Liver (tissue), 9 donors: Measurements from ENCODE around the gene NT5C2. TPM values are rescaled to one million over a fixed set of nuclear protein-coding genes. Genes with fewer than 3 reads are reported as not detected.

Source experiments
- DNase-seq: peaks from one replicate; pipeline ENCODE4 v3.0.0-alpha.2; 2017; ENCODE audit warnings: low spot score
- H3K27ac ChIP-seq, 2 donors: one replicate each; pipeline ENCODE4 v1.7.0; 2013; ENCODE audit warnings: inconsistent platforms in 2 of 2, low read length in 2 of 2, control low read depth in 1 of 2, low read depth in 1 of 2, mild to moderate bottlenecking in 1 of 2
- H3K27me3 ChIP-seq, 4 donors: one replicate each; pipeline versions ENCODE4 v1.6.1 to v1.7.0; 2013; ENCODE audit warnings: low read length in 3 of 4, inconsistent platforms in 1 of 4, mild to moderate bottlenecking in 1 of 4, moderate library complexity in 1 of 4; ENCODE audit not compliant: control insufficient read depth in 4 of 4, insufficient read depth in 4 of 4
- H3K36me3 ChIP-seq, 4 donors: one replicate each; pipeline versions ENCODE4 v1.6.1 to v1.7.0; 2013; ENCODE audit warnings: low read length in 3 of 4, mild to moderate bottlenecking in 3 of 4, low read depth in 1 of 4, moderate library complexity in 1 of 4; ENCODE audit not compliant: control insufficient read depth in 4 of 4, insufficient read depth in 3 of 4
- H3K4me1 ChIP-seq, 4 donors: one replicate each; pipeline versions ENCODE4 v1.6.1 to v1.7.0; 2013; ENCODE audit warnings: low read length in 3 of 4, mild to moderate bottlenecking in 3 of 4, moderate library complexity in 1 of 4; ENCODE audit not compliant: control insufficient read depth in 4 of 4, insufficient read depth in 4 of 4
- H3K4me3 ChIP-seq, 3 donors: one replicate each; pipeline versions ENCODE4 v1.6.1 to v1.7.0; 2013; ENCODE audit warnings: low read length in 3 of 3, control low read depth in 1 of 3, low read depth in 1 of 3, mild to moderate bottlenecking in 1 of 3
- H3K9ac ChIP-seq, 2 donors: one replicate each; pipeline ENCODE4 v1.7.0; 2013; ENCODE audit warnings: low read length in 2 of 2, mild to moderate bottlenecking in 2 of 2, moderate library complexity in 2 of 2, control low read depth in 1 of 2, low read depth in 1 of 2
- H3K9me3 ChIP-seq, 4 donors: one replicate each; pipeline versions ENCODE4 v1.6.1 to v1.7.0; 2013; ENCODE audit warnings: low read length in 3 of 4; ENCODE audit not compliant: control insufficient read depth in 4 of 4
- ATF3 ChIP-seq: IDR thresholded peaks from 2 replicates; pipeline ENCODE4 v1.6.1; 2016; ENCODE audit warnings: antibody characterized with exemption
- EGR1 ChIP-seq, 2 donors: IDR thresholded peaks; 2 replicates each; pipeline ENCODE4 v1.6.1; 2016 to 2018; ENCODE audit warnings: antibody characterized with exemption in 2 of 2, low read depth in 2 of 2
- FOXA1 ChIP-seq: IDR thresholded peaks from 2 replicates; pipeline ENCODE4 v1.6.1; 2016; ENCODE audit warnings: antibody characterized with exemption
- FOXA2 ChIP-seq: IDR thresholded peaks from 2 replicates; pipeline ENCODE4 v1.6.1; 2016; ENCODE audit warnings: antibody characterized with exemption
- GABPA ChIP-seq, 2 donors: IDR thresholded peaks in 1 of 2; conservative IDR thresholded peaks in 1 of 2; 2 replicates each; pipeline ENCODE4 v1.6.1; 2016; ENCODE audit warnings: antibody characterized with exemption in 2 of 2, mild to moderate bottlenecking in 1 of 2, moderate library complexity in 1 of 2
- HNF4A ChIP-seq, 2 donors: conservative IDR thresholded peaks; 2 replicates each; pipeline ENCODE4 v1.6.1; 2016; ENCODE audit warnings: antibody characterized with exemption in 2 of 2, mild to moderate bottlenecking in 2 of 2
- HNF4G ChIP-seq: IDR thresholded peaks from 2 replicates; pipeline ENCODE4 v1.6.1; 2016; ENCODE audit warnings: antibody characterized with exemption
- MAX ChIP-seq: IDR thresholded peaks from 2 replicates; pipeline ENCODE4 v1.6.1; 2016; ENCODE audit warnings: antibody characterized with exemption
- NR2F2 ChIP-seq: IDR thresholded peaks from 2 replicates; pipeline ENCODE4 v1.6.1; 2016; ENCODE audit warnings: antibody characterized with exemption
- RAD21 ChIP-seq, 2 donors: IDR thresholded peaks; 2 replicates each; pipeline ENCODE4 v1.6.1; 2016; ENCODE audit warnings: antibody characterized with exemption in 2 of 2, mild to moderate bottlenecking in 2 of 2
- SP1 ChIP-seq: IDR thresholded peaks from 2 replicates; pipeline ENCODE4 v1.6.1; 2018; ENCODE audit warnings: antibody characterized with exemption, mild to moderate bottlenecking
- TAF1 ChIP-seq: conservative IDR thresholded peaks from 2 replicates; pipeline ENCODE4 v1.6.1; 2016; ENCODE audit warnings: antibody characterized with exemption, mild to moderate bottlenecking
- YY1 ChIP-seq: IDR thresholded peaks from 2 replicates; pipeline ENCODE4 v1.6.1; 2016; ENCODE audit warnings: antibody characterized with exemption, mild to moderate bottlenecking
- WGBS: extraction: QIAGEN DNeasy Blood & Tissue Kit; methylation state at CpG from one replicate; pipeline ENCODE4 v1.1.7; 2013; 5-methylcytosine and 5-hydroxymethylcytosine counted together
- polyA plus RNA-seq, 2 donors: library from polyadenylated mRNA; stranded (reverse) in 1 of 2; unstranded in 1 of 2; fragments of 200-250 nt in 1 of 2; fragments of >200 nt in 1 of 2; fragmentation: Nextera tagmentation in 1 of 2; extraction: Ambion mirVana in 1 of 2; gene quantifications; one replicate each; pipeline versions ENCODE4 v1.2.1 to v1.2.3, GENCODE V29; 2013 to 2015
- total RNA-seq, 2 donors: library from RNA; depleted of rRNA; stranded (reverse); fragments of >200 nt; gene quantifications; one replicate each; pipeline ENCODE4 v1.2.3, GENCODE V29; 2014
- TF ChIP-seq, protein P1 (sequence below): IDR thresholded peaks from 2 replicates; pipeline ENCODE4 v1.6.1; 2016; ENCODE audit warnings: antibody characterized with exemption
- TF ChIP-seq, protein P2 (sequence below): fragments of 150-350 bp; IDR thresholded peaks from 2 replicates; pipeline ENCODE4 v1.5.1; 2017; ENCODE audit warnings: improper control_type of control experiment, low read depth, low read length; ENCODE audit not compliant: missing input control
- donor health status: healthy.
- donor health status: healthy.
- donor health status: healthy.
- donor health status: healthy.
- donor health status: healthy.

Gene NT5C2
- total and polyA plus RNA-seq, 4 donors = 14.4 to 65.3 (median 33.0) TPM

DNA sequence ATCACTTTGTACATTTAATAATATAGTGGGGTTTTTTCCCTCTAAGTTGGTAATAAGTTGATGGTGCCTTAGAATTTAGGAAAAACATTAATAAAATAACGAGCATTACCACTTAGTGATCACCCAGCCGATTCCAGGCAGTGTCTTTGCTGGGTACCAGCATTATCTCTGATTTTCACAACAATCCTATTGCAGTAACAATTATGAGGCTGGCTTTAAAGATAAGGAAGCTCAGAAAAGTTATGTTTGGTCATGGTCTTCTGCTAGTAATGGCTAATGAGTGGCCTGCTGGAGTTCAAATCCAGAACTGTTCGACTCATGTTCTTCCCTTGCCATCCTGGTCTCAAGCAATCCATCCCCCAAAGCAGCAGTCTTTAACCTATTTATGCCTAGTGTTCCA is 147.1 kb downstream of the NT5C2 start:
- Histone ChIP-seq H3K9me3 (no peaks in the 10 kb centered on the region), H3K36me3 (no peaks in the 10 kb centered on the region), H3K27ac (no peak overlapping the region), H3K27me3 (no peaks in the 10 kb centered on the region), H3K4me3 (no peak overlapping the region), H3K4me1 (no peaks in the 10 kb centered on the region), H3K9ac (no peak overlapping the region)
- TF ChIP-seq NR2F2 (no peak), EGR1 (IDR thresholded peaks at IDR 0.05; ENCODE audit: low read depth in 2 of 2) (no peak), ATF3 (no peak), FOXA2 (no peak), MAX (no peak), FOXA1 (no peak), RAD21 (IDR thresholded peaks at IDR 0.05) (no peak), GABPA (IDR thresholded peaks at IDR 0.05 in 1 of 2, conservative IDR thresholded peaks at IDR 0.05 in 1 of 2) (no peak), HNF4G (no peak), HNF4A (conservative IDR thresholded peaks at IDR 0.05) (no peak), TAF1 (no peak), YY1 (no peak)
- DNase-seq = no peak
- 94% methylated on average over 3 of the region's 3 CpGs for WGBS

GRCh38 chr10:103044942-103045489 is 148.1 kb downstream of the NT5C2 start:
- DNase-seq = no peak
- Histone ChIP-seq H3K27me3 (no peaks in the 10 kb centered on the region), H3K9me3 (no peaks in the 10 kb centered on the region), H3K9ac (no peak overlapping the region), H3K4me1 (no peaks in the 10 kb centered on the region), H3K27ac (peak overlapping the region in 1 of 2 donors; percentile 9), H3K4me3 (no peak overlapping the region), H3K36me3 (no peaks in the 10 kb centered on the region)
- TF ChIP-seq SP1 = no peak
- TF ChIP-seq MAX = no peak
- TF ChIP-seq GABPA (IDR thresholded peaks at IDR 0.05 in 1 of 2, conservative IDR thresholded peaks at IDR 0.05 in 1 of 2) = no peak
- TF ChIP-seq, protein P1, sequence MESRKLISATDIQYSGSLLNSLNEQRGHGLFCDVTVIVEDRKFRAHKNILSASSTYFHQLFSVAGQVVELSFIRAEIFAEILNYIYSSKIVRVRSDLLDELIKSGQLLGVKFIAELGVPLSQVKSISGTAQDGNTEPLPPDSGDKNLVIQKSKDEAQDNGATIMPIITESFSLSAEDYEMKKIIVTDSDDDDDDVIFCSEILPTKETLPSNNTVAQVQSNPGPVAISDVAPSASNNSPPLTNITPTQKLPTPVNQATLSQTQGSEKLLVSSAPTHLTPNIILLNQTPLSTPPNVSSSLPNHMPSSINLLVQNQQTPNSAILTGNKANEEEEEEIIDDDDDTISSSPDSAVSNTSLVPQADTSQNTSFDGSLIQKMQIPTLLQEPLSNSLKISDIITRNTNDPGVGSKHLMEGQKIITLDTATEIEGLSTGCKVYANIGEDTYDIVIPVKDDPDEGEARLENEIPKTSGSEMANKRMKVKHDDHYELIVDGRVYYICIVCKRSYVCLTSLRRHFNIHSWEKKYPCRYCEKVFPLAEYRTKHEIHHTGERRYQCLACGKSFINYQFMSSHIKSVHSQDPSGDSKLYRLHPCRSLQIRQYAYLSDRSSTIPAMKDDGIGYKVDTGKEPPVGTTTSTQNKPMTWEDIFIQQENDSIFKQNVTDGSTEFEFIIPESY = no peak
- no peak for TF ChIP-seq ATF3
- TF ChIP-seq RAD21 (IDR thresholded peaks at IDR 0.05) = no peak
- TF ChIP-seq HNF4A (conservative IDR thresholded peaks at IDR 0.05) = no peak
- TF ChIP-seq, protein P2, sequence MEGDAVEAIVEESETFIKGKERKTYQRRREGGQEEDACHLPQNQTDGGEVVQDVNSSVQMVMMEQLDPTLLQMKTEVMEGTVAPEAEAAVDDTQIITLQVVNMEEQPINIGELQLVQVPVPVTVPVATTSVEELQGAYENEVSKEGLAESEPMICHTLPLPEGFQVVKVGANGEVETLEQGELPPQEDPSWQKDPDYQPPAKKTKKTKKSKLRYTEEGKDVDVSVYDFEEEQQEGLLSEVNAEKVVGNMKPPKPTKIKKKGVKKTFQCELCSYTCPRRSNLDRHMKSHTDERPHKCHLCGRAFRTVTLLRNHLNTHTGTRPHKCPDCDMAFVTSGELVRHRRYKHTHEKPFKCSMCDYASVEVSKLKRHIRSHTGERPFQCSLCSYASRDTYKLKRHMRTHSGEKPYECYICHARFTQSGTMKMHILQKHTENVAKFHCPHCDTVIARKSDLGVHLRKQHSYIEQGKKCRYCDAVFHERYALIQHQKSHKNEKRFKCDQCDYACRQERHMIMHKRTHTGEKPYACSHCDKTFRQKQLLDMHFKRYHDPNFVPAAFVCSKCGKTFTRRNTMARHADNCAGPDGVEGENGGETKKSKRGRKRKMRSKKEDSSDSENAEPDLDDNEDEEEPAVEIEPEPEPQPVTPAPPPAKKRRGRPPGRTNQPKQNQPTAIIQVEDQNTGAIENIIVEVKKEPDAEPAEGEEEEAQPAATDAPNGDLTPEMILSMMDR = no peak
- no peak for TF ChIP-seq FOXA1
- TF ChIP-seq FOXA2 = no peak
- no peak for TF ChIP-seq YY1
- WGBS = 83% methylated on average over 8 of the region's 8 CpGs
